ENCODE data around the gene TRIM32. TPM values are rescaled to one million over a fixed set of nuclear protein-coding genes. Genes with fewer than 3 reads are reported as not detected.
"Not testable (repeated sequence)": the region's sequence is repeated elsewhere in the genome, so short reads cannot be mapped to it uniquely, and the experiment has no call there.

Gene TRIM32
- total RNA-seq, 1 donor from 2014 or later = 22.6 TPM

GRCh38 chr9:116668970-116669695 lies 18.0 kb upstream of the TRIM32 start:
- no peak for ATAC-seq
- intact Hi-C loops (cut with DNase I) = no loop called here
- DNase-seq (ENCODE audit: low spot score) = no peak

GRCh38 chr9:116671605-116672004 lies 15.5 kb upstream of the TRIM32 start:
- no peak for ATAC-seq
- no peak for DNase-seq (ENCODE audit: low spot score)
- intact Hi-C loops (cut with DNase I) = no loop called here

- intact Hi-C loops (cut with DNase I) = no loop called here
- DNase-seq (ENCODE audit: low spot score) (no peak), ATAC-seq (no peak)
These were observed 13.7 kb upstream of the TRIM32 start for GRCh38 chr9:116673375-116673774.

- ATAC-seq = no peak
These were observed 12.7 kb upstream of the TRIM32 start for GRCh38 chr9:116674210-116674980.

GRCh38 chr9:116683535-116683934 lies 3.6 kb upstream of the TRIM32 start:
- intact Hi-C loops (cut with DNase I) = no loop called here
- DNase-seq (ENCODE audit: low spot score) = no peak
- no peak for ATAC-seq

More at GRCh38 chr9:116674210-116674980, 12.7 kb upstream of the TRIM32 start:
- intact Hi-C loops (cut with DNase I) = no loop called here
- no peak for DNase-seq (ENCODE audit: low spot score)

GRCh38 chr9:116685166-116685565 lies 1.9 kb upstream of the TRIM32 start:
- intact Hi-C loops (cut with DNase I) = no loop called here
- no peak for DNase-seq (ENCODE audit: low spot score)
- no peak for ATAC-seq

- intact Hi-C loops (cut with DNase I) = no loop called here
These were observed 970 bp upstream of the TRIM32 start for GRCh38 chr9:116686135-116686534.

GRCh38 chr9:116686693-116687073 lies 422 bp upstream of the TRIM32 start:
- no peak for DNase-seq (ENCODE audit: low spot score)
- peak; percentile 65 for ATAC-seq
- intact Hi-C loops (cut with DNase I) = no loop called here

More at GRCh38 chr9:116686135-116686534, 970 bp upstream of the TRIM32 start:
- DNase-seq (ENCODE audit: low spot score) (no peak), ATAC-seq (no peak)

- intact Hi-C loops (cut with DNase I) = no loop called here
- ATAC-seq = peak; percentile 39
- no peak for DNase-seq (ENCODE audit: low spot score)
These were observed 640 bp downstream of the TRIM32 start for GRCh38 chr9:116687754-116688135.

- no peak for ATAC-seq
- intact Hi-C loops (cut with DNase I) = no loop called here
- DNase-seq (ENCODE audit: low spot score) = no peak
These were observed 1.8 kb downstream of the TRIM32 start for GRCh38 chr9:116688806-116689485.

- ATAC-seq = no peak
- no peak for DNase-seq (ENCODE audit: low spot score)
- intact Hi-C loops (cut with DNase I) = no loop called here
These were observed 2.5 kb downstream of the TRIM32 start for GRCh38 chr9:116689486-116690032.

GRCh38 chr9:116690805-116691204 lies 3.7 kb downstream of the TRIM32 start:
- DNase-seq (ENCODE audit: low spot score); intact Hi-C loops (cut with DNase I); ATAC-seq: not testable (repeated sequence)

GRCh38 chr9:116691607-116692006 lies 4.5 kb downstream of the TRIM32 start:
- no peak for DNase-seq (ENCODE audit: low spot score)
- intact Hi-C loops (cut with DNase I) = no loop called here
- ATAC-seq = no peak

- DNase-seq (ENCODE audit: low spot score) (no peak), ATAC-seq (no peak)
- intact Hi-C loops (cut with DNase I) = no loop called here
These were observed 5.5 kb downstream of the TRIM32 start for GRCh38 chr9:116692616-116693015.

GRCh38 chr9:116693233-116693731 lies 6.2 kb downstream of the TRIM32 start:
- intact Hi-C loops (cut with DNase I) = no loop called here
- no peak for DNase-seq (ENCODE audit: low spot score)
- no peak for ATAC-seq

- no peak for ATAC-seq
- intact Hi-C loops (cut with DNase I) = no loop called here
- DNase-seq (ENCODE audit: low spot score) = no peak
These were observed 7.7 kb downstream of the TRIM32 start for GRCh38 chr9:116694785-116695291.

GRCh38 chr9:116695438-116695837 lies 8.3 kb downstream of the TRIM32 start:
- ATAC-seq = peak; percentile 55

GRCh38 chr9:116697362-116697761 lies 10.3 kb downstream of the TRIM32 start:
- intact Hi-C loops (cut with DNase I) = no loop called here
- ATAC-seq (no peak), DNase-seq (ENCODE audit: low spot score) (no peak)

More at GRCh38 chr9:116695438-116695837, 8.3 kb downstream of the TRIM32 start:
- intact Hi-C loops (cut with DNase I) = no loop called here
- DNase-seq (ENCODE audit: low spot score) = no peak

- DNase-seq (ENCODE audit: low spot score) (no peak), ATAC-seq (no peak)
- intact Hi-C loops (cut with DNase I) = no loop called here
These were observed 10.8 kb downstream of the TRIM32 start for GRCh38 chr9:116697887-116698286.
